HCT116 (cell line): Measurements from ENCODE around the gene KIF14. TPM values are rescaled to one million over a fixed set of nuclear protein-coding genes. Genes with fewer than 3 reads are reported as not detected.

Experiments used
- ATAC-seq: fragments of 200-7000 bp; cut with Tn5 transposase; 2 replicates; pipeline ENCODE4 v1.9.1; 2020; ENCODE audit warnings: mild to moderate bottlenecking, moderate library complexity
- BruUV-seq: library from RNA; stranded (reverse); fragments of 400-500 nt; replicated peaks from 2 replicates; lab custom pipeline; 2021; lab: Mats Ljungman, UMichigan
- CTCF ChIA-PET: fragments of 300-600 bp; sonication (Branson Sonifier 250); formaldehyde crosslinking; loops from one replicate; lab custom pipeline; 2021; ENCODE audit warnings: antibody characterized with exemption; lab: Charles Lee
- POLR2A ChIA-PET: fragments of 300-600, 350-600 bp; sonication (Branson Sonifier 250); formaldehyde crosslinking; loops from one replicate; lab custom pipeline; 2021; ENCODE audit warnings: antibody characterized with exemption; lab: Charles Lee
- RAD21 ChIA-PET, 2 experiments: fragments of 300-600 bp; sonication (Branson Sonifier 250); formaldehyde crosslinking; loops; one replicate each; lab custom pipeline; 2023; ENCODE audit warnings: low total read pairs in 2 of 2; ENCODE audit not compliant: uncharacterized antibody in 2 of 2, unreplicated experiment in 2 of 2, low non-redundant PET in 1 of 2; lab: Charles Lee
- DNase-seq: peaks from one replicate; pipeline ENCODE4 v3.0.0-alpha.2; 2010; ENCODE audit warnings: low read depth, low spot score
- H2AFZ ChIP-seq: fragments of 200-600 bp; shearing (Covaris generic), sonication (generic); 2 replicates; pipeline ENCODE4 v1.6.1; 2017; ENCODE audit warnings: low read depth, mixed run types, mixed read lengths, antibody characterized with exemption, low read length; ENCODE audit not compliant: poor library complexity, severe bottlenecking
- H3K27ac ChIP-seq: 2 replicates; pipeline ENCODE4 v1.5.1; 2012; ENCODE audit warnings: low read depth, low read length
- H3K27me3 ChIP-seq: fragments of 200-600 bp; sonication (generic); 2 replicates; pipeline ENCODE4 v1.6.1; 2016; ENCODE audit warnings: mixed run types, low read length, mixed read lengths; ENCODE audit not compliant: insufficient read depth
- H3K36me3 ChIP-seq, 2 experiments: fragments of 200-500 bp in 1 of 2; fragments of 200-600 bp in 1 of 2; sonication (Bioruptor generic) in 1 of 2; sonication (generic) in 1 of 2; 2 replicates each; pipeline versions ENCODE4 v1.5.1 to v1.6.1; 2014 to 2016; ENCODE audit warnings: low read length in 2 of 2, inconsistent platforms in 1 of 2, mixed read lengths in 1 of 2, mixed run types in 1 of 2; ENCODE audit not compliant: insufficient read depth in 2 of 2, control insufficient read depth in 1 of 2
- H3K4me1 ChIP-seq, 2 experiments: fragments of 200-600 bp in 1 of 2; sonication (generic) in 1 of 2; 2 replicates each; pipeline versions ENCODE4 v1.5.1 to v1.6.1; 2012 to 2017; ENCODE audit warnings: low read length in 2 of 2, inconsistent platforms in 1 of 2, mild to moderate bottlenecking in 1 of 2, mixed read lengths in 1 of 2, mixed run types in 1 of 2, moderate library complexity in 1 of 2; ENCODE audit not compliant: insufficient read depth in 2 of 2, control insufficient read depth in 1 of 2
- H3K4me2 ChIP-seq: fragments of 200-600 bp; sonication (generic); 2 replicates; pipeline ENCODE4 v1.6.1; 2017; ENCODE audit warnings: mixed run types, low read length, mixed read lengths
- H3K4me3 ChIP-seq, 2 experiments: fragments of 200-600 bp in 1 of 2; sonication (generic) in 1 of 2; replicated peaks in 1 of 2; 2 replicates each; pipeline ENCODE4 v1.5.1; 2011 to 2016; ENCODE audit warnings: low read length in 2 of 2, control low read depth in 1 of 2, low read depth in 1 of 2, mild to moderate bottlenecking in 1 of 2, mixed read lengths in 1 of 2, mixed run types in 1 of 2
- H3K79me2 ChIP-seq: fragments of 200-600 bp; sonication (generic); 2 replicates; pipeline ENCODE4 v1.6.1; 2017; ENCODE audit warnings: mild to moderate bottlenecking, mixed run types, low read length, moderate library complexity, mixed read lengths; ENCODE audit not compliant: insufficient read depth
- H3K9ac ChIP-seq: fragments of 200-600 bp; sonication (generic); 2 replicates; pipeline ENCODE4 v1.6.1; 2016; ENCODE audit warnings: low read length, mixed read lengths
- H3K9me2 ChIP-seq: fragments of 200-600 bp; sonication (generic), shearing (Covaris generic); 2 replicates; pipeline ENCODE4 v1.6.1; 2017; ENCODE audit warnings: mixed run types, mild to moderate bottlenecking, moderate library complexity; ENCODE audit not compliant: insufficient read depth
- H3K9me3 ChIP-seq, 2 experiments: fragments of 200-500 bp in 1 of 2; fragments of 200-600 bp in 1 of 2; sonication (Bioruptor generic) in 1 of 2; sonication (generic) in 1 of 2; 2 replicates each; pipeline ENCODE4 v1.6.1; 2014 to 2017; ENCODE audit warnings: low read length in 2 of 2, mixed read lengths in 2 of 2, inconsistent platforms in 1 of 2, low read depth in 1 of 2, mild to moderate bottlenecking in 1 of 2, mixed run types in 1 of 2, moderate library complexity in 1 of 2; ENCODE audit not compliant: control insufficient read depth in 1 of 2, insufficient read depth in 1 of 2
- H4K20me1 ChIP-seq: fragments of 200-600 bp; sonication (generic), shearing (Covaris generic); 2 replicates; pipeline ENCODE4 v1.6.1; 2017; ENCODE audit warnings: mixed run types, mild to moderate bottlenecking, moderate library complexity; ENCODE audit not compliant: insufficient read depth
- EGR1 ChIP-seq: IDR thresholded peaks from 2 replicates; pipeline ENCODE4 v1.6.1; 2012; ENCODE audit warnings: low read depth
- ELF1 ChIP-seq: IDR thresholded peaks from 2 replicates; pipeline ENCODE4 v1.6.1; 2012; ENCODE audit warnings: low read depth, borderline replicate concordance
- EZH2 ChIP-seq: fragments of 200-600 bp; sonication (generic); IDR thresholded peaks from 2 replicates; pipeline ENCODE4 v1.6.1; 2017; ENCODE audit warnings: antibody characterized with exemption, mixed run types
- EZH2phosphoT487 ChIP-seq: fragments of 200-600 bp; IDR thresholded peaks from 2 replicates; pipeline ENCODE4 v1.6.1; 2018; ENCODE audit warnings: antibody characterized with exemption, borderline replicate concordance
- FOSL1 ChIP-seq: IDR thresholded peaks from 2 replicates; pipeline ENCODE4 v1.6.1; 2012; ENCODE audit warnings: low read depth
- SIN3A ChIP-seq: IDR thresholded peaks from 2 replicates; pipeline ENCODE4 v1.6.1; 2012; ENCODE audit warnings: low read depth
- SP1 ChIP-seq: IDR thresholded peaks from 2 replicates; pipeline ENCODE4 v1.6.1; 2012; ENCODE audit warnings: low read depth
- SRF ChIP-seq: IDR thresholded peaks from 2 replicates; pipeline ENCODE4 v1.6.1; 2012; ENCODE audit warnings: low read depth
- TCF7L2 ChIP-seq: IDR thresholded peaks from 2 replicates; pipeline ENCODE4 v1.7.0; 2011; ENCODE audit warnings: borderline replicate concordance, inconsistent platforms; ENCODE audit not compliant: insufficient read depth, insufficient read length; ENCODE audit errors: extremely low read depth
- YY1 ChIP-seq: IDR thresholded peaks from 2 replicates; pipeline ENCODE4 v1.6.1; 2011; ENCODE audit warnings: low read length, low read depth, moderate library complexity, mild to moderate bottlenecking; ENCODE audit not compliant: insufficient replicate concordance; ENCODE audit errors: extremely low read depth
- ZFX ChIP-seq: fragments of 450-650 bp; IDR thresholded peaks from 2 replicates; pipeline ENCODE4 v1.6.1; 2017
- intact Hi-C: fragments of 100-400 bp; cut with micrococcal nuclease; formaldehyde crosslinking; loops from 2 replicates; pipeline ENCODE4 v1.10.0; 2022
- total RNA-seq: library from RNA; stranded (reverse); gene quantifications from one replicate; pipeline ENCODE4 v1.2.1, GENCODE V29; 2021; ENCODE audit not compliant: unreplicated experiment
- TF ChIP-seq, protein P1 (sequence below): IDR thresholded peaks from 2 replicates; pipeline ENCODE4 v1.6.1; 2011; ENCODE audit warnings: mild to moderate bottlenecking, low read length, moderate library complexity; ENCODE audit not compliant: insufficient replicate concordance; ENCODE audit errors: extremely low read depth
- TF ChIP-seq, protein P2 (sequence below), 3 experiments: fragments of 200-600 bp in 1 of 3; sonication (generic) in 1 of 3; IDR thresholded peaks in 2 of 3; conservative IDR thresholded peaks in 1 of 3; 2 replicates each; pipeline ENCODE4 v1.5.1; 2012 to 2017; ENCODE audit warnings: low read depth in 2 of 3, low read length in 2 of 3, antibody characterized with exemption in 1 of 3, borderline replicate concordance in 1 of 3, control low read depth in 1 of 3, mild to moderate bottlenecking in 1 of 3, mixed read lengths in 1 of 3, mixed run types in 1 of 3, moderate library complexity in 1 of 3; ENCODE audit not compliant: insufficient read depth in 1 of 3

KIF14 gene
- total RNA-seq, 1 experiment from 2014 or later = 21.8 TPM

DNA sequence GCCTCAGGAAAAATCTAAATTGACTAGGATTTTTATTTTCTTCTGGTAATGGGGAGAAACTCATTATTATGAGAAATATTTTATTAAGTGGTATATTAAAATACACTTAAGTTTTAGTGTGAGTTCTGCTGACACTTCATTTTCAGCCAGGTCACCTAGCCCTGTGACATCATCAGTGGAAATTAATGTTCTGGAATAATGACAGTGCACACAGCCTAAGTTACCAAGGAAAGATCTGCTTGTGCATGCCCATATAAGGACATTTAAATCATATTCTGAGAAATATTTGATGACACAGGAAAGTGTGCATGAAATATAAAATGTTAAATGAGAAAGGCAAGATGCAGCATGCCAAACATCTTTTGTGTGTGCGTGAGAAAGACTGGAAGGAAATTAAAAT lies 102.0 kb downstream of the KIF14 start:
- Histone ChIP-seq H3K4me2 (no peak overlapping the region), H3K36me3 (no peaks in the 10 kb centered on the region), H3K27me3 (no peaks in the 10 kb centered on the region), H3K79me2 (no peaks in the 10 kb centered on the region), H3K9me3 (no peaks in the 10 kb centered on the region), H3K27ac (no peak overlapping the region), H3K9ac (no peak overlapping the region), H3K4me3 (no peak overlapping the region), H2AFZ (no peak overlapping the region), H3K9me2 (no peaks in the 10 kb centered on the region), H4K20me1 (no peaks in the 10 kb centered on the region), H3K4me1 (no peaks in the 10 kb centered on the region)
- BruUV-seq = no TSS peak
- intact Hi-C loops = loop anchor here (10.0 kb wide), 2 partner anchors 974 to 1764 kb away; no protein-coding TSS in a partner anchor
- CTCF ChIA-PET = interaction anchor here (0.8 kb wide), 1 partner anchor 17 kb away, joined by 3 read pairs; no protein-coding TSS in a partner anchor
- DNase-seq (no peak), ATAC-seq (no peak)
- POLR2A ChIA-PET = no interaction called here
- RAD21 ChIA-PET = interaction anchor here in 1 of 2 experiments (0.6 kb wide), 1 partner anchor 34 kb away, joined by 3 read pairs; no protein-coding TSS in a partner anchor
- TF ChIP-seq FOSL1 (no peak), SRF (no peak), SP1 (no peak), ELF1 (no peak), SIN3A (no peak)
- TF ChIP-seq, protein P1, sequence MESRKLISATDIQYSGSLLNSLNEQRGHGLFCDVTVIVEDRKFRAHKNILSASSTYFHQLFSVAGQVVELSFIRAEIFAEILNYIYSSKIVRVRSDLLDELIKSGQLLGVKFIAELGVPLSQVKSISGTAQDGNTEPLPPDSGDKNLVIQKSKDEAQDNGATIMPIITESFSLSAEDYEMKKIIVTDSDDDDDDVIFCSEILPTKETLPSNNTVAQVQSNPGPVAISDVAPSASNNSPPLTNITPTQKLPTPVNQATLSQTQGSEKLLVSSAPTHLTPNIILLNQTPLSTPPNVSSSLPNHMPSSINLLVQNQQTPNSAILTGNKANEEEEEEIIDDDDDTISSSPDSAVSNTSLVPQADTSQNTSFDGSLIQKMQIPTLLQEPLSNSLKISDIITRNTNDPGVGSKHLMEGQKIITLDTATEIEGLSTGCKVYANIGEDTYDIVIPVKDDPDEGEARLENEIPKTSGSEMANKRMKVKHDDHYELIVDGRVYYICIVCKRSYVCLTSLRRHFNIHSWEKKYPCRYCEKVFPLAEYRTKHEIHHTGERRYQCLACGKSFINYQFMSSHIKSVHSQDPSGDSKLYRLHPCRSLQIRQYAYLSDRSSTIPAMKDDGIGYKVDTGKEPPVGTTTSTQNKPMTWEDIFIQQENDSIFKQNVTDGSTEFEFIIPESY = no peak

DNA sequence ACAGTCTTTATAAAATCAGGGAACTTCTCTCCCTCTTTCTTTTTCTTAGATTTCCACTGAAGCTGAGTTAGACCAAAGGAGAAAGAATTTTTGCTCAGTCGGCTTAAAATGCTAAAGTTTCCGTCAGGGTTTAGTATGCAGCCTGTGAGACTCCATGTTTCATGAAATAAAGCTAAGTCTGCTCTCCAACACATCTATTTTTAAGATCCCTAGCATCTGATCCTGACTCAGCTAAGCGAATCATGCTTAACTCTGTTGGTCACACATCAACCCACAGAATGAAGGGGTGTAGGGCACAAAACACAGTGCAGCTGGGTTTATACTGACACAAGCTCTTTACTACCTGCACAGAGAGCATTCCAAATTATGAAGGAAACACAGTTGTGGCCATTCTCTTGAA lies 108.4 kb downstream of the KIF14 start:
- ATAC-seq (no peak), DNase-seq (no peak)
- Histone ChIP-seq H3K4me2 (no peak overlapping the region), H3K36me3 (no peaks in the 10 kb centered on the region), H2AFZ (no peak overlapping the region), H3K27ac (no peak overlapping the region), H3K27me3 (no peaks in the 10 kb centered on the region), H3K4me1 (no peaks in the 10 kb centered on the region), H3K79me2 (no peaks in the 10 kb centered on the region), H3K9me2 (no peaks in the 10 kb centered on the region), H3K9ac (no peak overlapping the region), H4K20me1 (no peaks in the 10 kb centered on the region), H3K9me3 (no peaks in the 10 kb centered on the region), H3K4me3 (no peak overlapping the region)
- no TSS peak for BruUV-seq
- ChIA-PET RAD21 (no interaction called here), POLR2A (no interaction called here), CTCF (interaction anchor here (1.1 kb wide), 1 partner anchor 233 kb away, joined by 3 read pairs; no protein-coding TSS in a partner anchor)
- intact Hi-C loops = loop anchor here (5.0 to 10.0 kb wide), 3 partner anchors 830 to 1757 kb away; no protein-coding TSS in a partner anchor
- TF ChIP-seq ZFX (no peak), EGR1 (no peak), EZH2 (no peak), EZH2phosphoT487 (no peak), TCF7L2 (no peak), SP1 (no peak), SRF (no peak), YY1 (no peak), FOSL1 (no peak), SIN3A (no peak), ELF1 (no peak)
- TF ChIP-seq, protein P1 = no peak
- TF ChIP-seq, protein P2, sequence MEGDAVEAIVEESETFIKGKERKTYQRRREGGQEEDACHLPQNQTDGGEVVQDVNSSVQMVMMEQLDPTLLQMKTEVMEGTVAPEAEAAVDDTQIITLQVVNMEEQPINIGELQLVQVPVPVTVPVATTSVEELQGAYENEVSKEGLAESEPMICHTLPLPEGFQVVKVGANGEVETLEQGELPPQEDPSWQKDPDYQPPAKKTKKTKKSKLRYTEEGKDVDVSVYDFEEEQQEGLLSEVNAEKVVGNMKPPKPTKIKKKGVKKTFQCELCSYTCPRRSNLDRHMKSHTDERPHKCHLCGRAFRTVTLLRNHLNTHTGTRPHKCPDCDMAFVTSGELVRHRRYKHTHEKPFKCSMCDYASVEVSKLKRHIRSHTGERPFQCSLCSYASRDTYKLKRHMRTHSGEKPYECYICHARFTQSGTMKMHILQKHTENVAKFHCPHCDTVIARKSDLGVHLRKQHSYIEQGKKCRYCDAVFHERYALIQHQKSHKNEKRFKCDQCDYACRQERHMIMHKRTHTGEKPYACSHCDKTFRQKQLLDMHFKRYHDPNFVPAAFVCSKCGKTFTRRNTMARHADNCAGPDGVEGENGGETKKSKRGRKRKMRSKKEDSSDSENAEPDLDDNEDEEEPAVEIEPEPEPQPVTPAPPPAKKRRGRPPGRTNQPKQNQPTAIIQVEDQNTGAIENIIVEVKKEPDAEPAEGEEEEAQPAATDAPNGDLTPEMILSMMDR (IDR thresholded peaks at IDR 0.05 in 2 of 3, conservative IDR thresholded peaks at IDR 0.05 in 1 of 3; ENCODE audit: borderline replicate concordance in 1 of 3, insufficient read depth in 1 of 3, low read depth in 2 of 3, low read length in 2 of 3) = no peak
